Stimulated activated CD4-positive, alpha-beta T cell treated with anti-CD3 and anti-CD28 coated beads, Interleukin-2, amount 100 ng/mL, for 24 hours (primary cell): ENCODE data around the gene CILP.
"Not testable (repeated sequence)": the region's sequence is repeated elsewhere in the genome, so short reads cannot be mapped to it uniquely, and the experiment has no call there.

ENCODE experiments used
- DNase-seq, 2 donors: peaks; one replicate each; pipeline ENCODE4 v3.0.0-alpha.2; 2020

CILP gene

GRCh38 chr15:65189102-65189740, 22.1 kb downstream of the CILP start:
- DNase-seq: no peak

GRCh38 chr15:65188472-65188871, 22.8 kb downstream of the CILP start:
- DNase-seq: not testable (repeated sequence)

- DNase-seq: peak; percentile 88 to 89
Observed at GRCh38 chr15:65184868-65185717, 26.2 kb downstream of the CILP start, which contains the start of gene CLPX. TSS of gene CLPX (minus strand) at chr15:65185342. CDS start at chr15:65185153, 189 bp downstream.

- peak; percentile 43 to 44 for DNase-seq
Observed at GRCh38 chr15:65184305-65184867, 26.9 kb downstream of the CILP start.

GRCh38 chr15:65183865-65184159, 27.5 kb downstream of the CILP start:
- no peak for DNase-seq

GRCh38 chr15:65182538-65182937, 28.7 kb downstream of the CILP start:
- no peak for DNase-seq

GRCh38 chr15:65181582-65182353, 29.5 kb downstream of the CILP start:
- DNase-seq: not testable (repeated sequence)

GRCh38 chr15:65180167-65180566, 31.1 kb downstream of the CILP start:
- no peak for DNase-seq

GRCh38 chr15:65177901-65178300, 33.4 kb downstream of the CILP start:
- DNase-seq: no peak

- no peak for DNase-seq
Observed at GRCh38 chr15:65176056-65176455, 35.2 kb downstream of the CILP start.

- DNase-seq: no peak
Observed at GRCh38 chr15:65175511-65175910, 35.8 kb downstream of the CILP start.

- no peak for DNase-seq
Observed at GRCh38 chr15:65174509-65174908, 36.8 kb downstream of the CILP start.

GRCh38 chr15:65172531-65172930, 38.7 kb downstream of the CILP start:
- no peak for DNase-seq

GRCh38 chr15:65171428-65171827, 39.8 kb downstream of the CILP start:
- no peak for DNase-seq

- DNase-seq: no peak
Observed at GRCh38 chr15:65165875-65166274, 45.4 kb downstream of the CILP start.

GRCh38 chr15:65164139-65164538, 47.1 kb downstream of the CILP start:
- DNase-seq: no peak

- no peak for DNase-seq
Observed at GRCh38 chr15:65163041-65163440, 48.2 kb downstream of the CILP start.

- no peak for DNase-seq
Observed at GRCh38 chr15:65156692-65157091, 54.6 kb downstream of the CILP start.

GRCh38 chr15:65154720-65155119, 56.6 kb downstream of the CILP start:
- no peak for DNase-seq

- no peak for DNase-seq
Observed at GRCh38 chr15:65147902-65148301, 63.4 kb downstream of the CILP start.

- no peak for DNase-seq
Observed at GRCh38 chr15:65146438-65146837, 64.8 kb downstream of the CILP start.
